Superior temporal gyrus (tissue), 1 donor: Measurements from ENCODE around the gene DNAI1.
"Not testable (repeated sequence)": the region's sequence is repeated elsewhere in the genome, so short reads cannot be mapped to it uniquely, and the experiment has no call there.

Experiments
- DNase-seq: peaks from one replicate; pipeline ENCODE4 v3.0.0-alpha.2; 2016; ENCODE audit errors: extremely low spot score

The DNAI1 gene

GRCh38 chr9:34458013-34458958, at the start of gene DNAI1, which contains the start of gene FAM219A:
Gene DNAI1, plus strand, starts transcription at chr9:34458805. Its CDS starts 201 bp downstream, at chr9:34459006.
Gene FAM219A, minus strand, starts transcription at chr9:34458570. Its CDS starts 307 bp downstream, at chr9:34458263.
- DNase-seq = peak; percentile 98

DNA sequence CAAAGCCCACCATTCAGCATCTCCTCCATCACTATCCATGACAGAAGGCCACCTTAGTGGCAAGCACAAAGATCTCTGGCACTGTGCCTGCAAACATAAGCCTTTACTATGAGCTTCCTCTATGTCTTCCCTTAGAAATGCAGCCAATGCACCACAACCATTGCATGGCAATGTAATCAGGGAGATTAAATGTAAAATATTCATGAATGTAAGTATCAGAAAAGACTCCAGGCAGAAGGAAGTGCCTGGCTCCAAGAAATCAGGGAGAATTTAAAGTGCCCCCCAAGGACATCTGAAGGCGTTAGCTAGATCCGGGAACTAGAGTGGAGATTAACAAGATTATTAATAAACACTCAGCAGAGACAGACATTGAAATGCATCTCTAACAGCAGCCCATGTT, 49.5 kb upstream of the DNAI1 start:
- DNase-seq = no peak

- no peak for DNase-seq
Observed at GRCh38 chr9:34412336-34412735, 46.3 kb upstream of the DNAI1 start.

GRCh38 chr9:34413231-34413852, 45.3 kb upstream of the DNAI1 start:
- peak; percentile 75 for DNase-seq

- no peak for DNase-seq
Observed at GRCh38 chr9:34417734-34418133, 40.9 kb upstream of the DNAI1 start.

DNA sequence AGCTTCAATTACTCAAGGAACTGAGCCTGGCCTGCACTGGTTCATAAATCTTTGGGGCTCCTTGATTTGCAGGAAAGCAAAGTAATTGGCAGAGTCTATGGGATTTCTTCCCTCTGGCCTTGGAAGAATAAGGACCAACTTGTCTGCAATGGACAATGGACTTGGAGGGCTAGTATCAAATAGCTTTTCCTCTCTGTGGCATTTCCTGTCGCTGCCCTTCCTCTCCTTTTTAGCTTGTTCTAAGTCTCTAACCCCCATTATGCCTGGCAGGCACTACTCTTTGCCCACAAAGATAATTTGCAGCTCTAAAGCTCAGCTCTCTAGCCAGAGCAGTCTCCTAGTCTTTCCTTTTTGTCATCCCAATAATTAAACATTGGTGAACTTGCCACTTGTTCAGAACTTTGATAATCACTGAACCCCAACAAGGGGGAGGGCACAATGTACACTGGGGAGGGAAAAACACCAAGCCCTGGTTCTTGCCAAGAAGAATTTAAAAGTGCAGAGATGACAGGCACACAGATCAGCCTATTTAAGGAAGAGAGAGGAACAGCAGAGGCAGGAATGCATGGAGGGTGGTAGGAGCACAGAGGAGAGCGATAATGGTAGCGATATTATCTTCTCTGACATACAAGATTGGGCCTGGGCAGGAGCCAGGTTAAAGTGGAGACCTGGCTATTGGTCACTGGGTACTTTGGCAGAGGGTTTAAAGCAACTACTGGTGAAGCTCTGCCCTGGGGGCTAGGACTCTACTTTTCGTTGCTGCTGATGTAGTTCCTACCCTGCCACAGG, 38.7 kb upstream of the DNAI1 start:
- DNase-seq = no peak

GRCh38 chr9:34426347-34427074, 32.1 kb upstream of the DNAI1 start:
- no peak for DNase-seq

DNA sequence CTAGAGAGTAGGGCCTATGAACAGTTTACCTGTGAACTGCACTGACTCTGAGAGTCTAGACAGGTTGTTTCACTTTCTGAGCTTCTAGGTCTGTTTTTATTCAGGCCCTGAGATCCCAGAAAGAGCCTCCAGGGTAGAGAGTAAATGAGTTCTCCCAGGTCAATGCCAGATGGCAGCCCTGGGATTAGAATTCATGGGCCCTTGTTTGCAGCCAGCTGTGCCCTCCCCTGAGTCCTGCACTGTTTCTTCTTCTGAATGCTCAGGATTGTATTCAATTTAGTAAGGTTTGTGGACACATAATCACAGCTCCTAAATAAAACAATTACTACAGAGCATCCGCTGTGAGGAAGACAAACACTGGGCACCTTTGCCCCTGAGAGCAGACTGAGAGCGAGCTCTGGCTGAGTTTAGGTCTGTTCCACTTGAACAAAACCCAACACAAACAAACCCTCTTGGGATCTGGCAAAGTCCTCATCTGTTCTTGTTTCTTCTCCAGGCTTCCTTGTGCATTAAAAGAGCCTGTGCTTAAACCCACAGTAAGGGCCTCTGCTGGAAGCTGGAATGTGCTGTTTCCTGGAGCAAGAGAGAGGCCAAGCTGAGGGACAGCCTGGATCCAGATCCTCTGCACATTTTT, 30.2 kb upstream of the DNAI1 start:
- no peak for DNase-seq

GRCh38 chr9:34430843-34431437, 27.7 kb upstream of the DNAI1 start:
- peak; percentile 69 for DNase-seq

GRCh38 chr9:34431667-34432066, 26.9 kb upstream of the DNAI1 start:
- DNase-seq = no peak

DNA sequence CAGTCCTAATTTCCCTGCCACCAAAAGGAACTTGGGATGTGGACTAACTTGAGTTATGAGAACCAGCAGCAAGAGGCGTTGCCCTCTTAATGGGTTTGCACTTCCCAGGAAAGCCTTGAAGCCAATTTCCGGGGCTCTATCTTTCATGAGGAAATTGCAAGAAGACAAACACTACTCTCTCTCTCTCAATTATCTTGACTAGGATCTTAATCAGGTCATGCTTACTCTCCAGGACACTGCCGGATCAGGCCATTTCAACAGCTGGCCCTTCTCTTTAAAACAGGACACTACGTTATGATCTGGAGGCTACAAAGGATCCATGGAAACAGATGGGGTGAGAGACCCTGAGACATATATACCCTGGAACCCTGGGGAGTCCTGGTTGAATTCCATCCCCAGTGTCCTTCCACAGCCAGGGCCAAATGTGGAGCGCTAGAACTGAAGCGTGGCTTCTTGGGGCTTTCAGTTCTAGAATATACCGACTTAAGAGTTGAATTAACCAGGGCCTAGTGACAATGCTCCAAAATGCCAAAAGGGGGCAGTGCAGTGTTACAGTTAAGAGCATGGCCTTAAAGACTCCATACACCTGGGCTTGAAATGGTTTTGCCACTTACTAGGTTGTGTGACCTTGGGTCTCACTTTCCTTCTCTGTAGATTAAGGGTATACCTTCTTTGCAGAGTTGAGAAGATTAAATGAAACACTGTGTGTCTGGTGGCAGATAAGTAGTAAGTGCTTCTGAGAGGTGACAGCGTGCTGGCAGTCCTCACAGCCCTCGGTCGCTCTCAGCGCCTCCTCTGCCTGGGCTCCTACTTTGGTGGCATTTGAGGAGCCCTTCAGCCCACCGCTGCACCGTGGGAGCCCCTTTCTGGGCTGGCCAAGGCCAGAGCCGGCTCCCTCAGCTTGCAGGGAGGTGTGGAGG, 21.3 kb upstream of the DNAI1 start:
- DNase-seq = peak; percentile 88

DNA sequence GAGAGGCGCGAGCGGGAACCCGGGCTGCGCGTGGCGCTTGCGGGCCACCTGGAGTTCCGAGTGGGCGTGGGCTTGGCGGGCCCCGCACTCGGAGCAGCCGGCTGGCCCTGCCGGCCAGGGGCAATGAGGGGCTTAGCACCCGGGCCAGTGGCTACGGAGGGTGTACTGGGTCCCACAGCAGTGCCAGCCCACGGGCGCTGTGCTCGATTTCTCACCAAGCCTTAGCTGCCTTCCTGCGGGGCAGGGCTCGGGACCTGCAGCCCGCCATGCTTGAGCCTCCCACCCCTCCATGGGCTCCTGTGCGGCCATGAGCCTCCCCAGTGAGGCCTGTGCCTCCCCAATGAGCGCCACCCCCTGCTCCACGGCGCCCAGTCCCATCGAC, 20.7 kb upstream of the DNAI1 start:
- not testable (repeated sequence) for DNase-seq

DNA sequence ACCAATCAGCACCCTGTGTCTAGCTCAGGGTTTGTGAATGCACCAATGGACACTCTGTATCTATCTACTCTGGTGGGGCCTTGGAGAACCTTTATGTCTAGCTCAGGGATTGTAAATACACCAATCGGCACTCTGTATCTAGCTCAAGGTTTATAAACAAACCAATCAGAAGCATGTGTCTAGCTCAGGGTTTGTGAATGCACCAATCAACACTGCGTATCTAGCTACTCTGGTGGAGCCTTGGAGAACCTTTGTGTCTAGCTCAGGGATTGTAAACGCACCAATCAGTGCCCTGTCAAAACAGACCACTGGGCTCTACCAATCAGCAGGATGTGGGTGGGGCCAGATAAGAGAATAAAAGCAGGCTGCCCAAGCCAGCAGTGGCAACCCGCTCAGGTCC, 20.1 kb upstream of the DNAI1 start:
- DNase-seq = not testable (repeated sequence)

DNA sequence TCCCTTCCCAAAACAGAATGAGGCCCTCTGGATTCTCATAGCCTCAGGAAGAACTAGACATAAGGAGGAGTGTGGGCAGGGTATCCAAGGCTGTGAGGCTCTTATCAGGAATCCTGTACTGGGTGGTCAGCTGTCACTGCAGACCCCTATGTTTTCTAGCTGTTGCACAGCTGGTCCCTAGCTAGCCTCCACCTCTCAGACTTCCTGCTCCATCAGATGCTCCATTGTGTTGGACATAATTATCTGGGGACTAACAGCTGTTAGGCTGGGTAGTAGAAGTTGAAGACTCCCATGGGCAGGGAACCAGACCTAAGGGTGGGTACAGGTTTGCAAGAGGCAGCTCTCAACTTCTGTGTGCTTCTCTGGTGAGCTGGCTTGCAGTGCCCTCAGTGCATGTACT, 18.6 kb upstream of the DNAI1 start:
- DNase-seq = no peak

DNA sequence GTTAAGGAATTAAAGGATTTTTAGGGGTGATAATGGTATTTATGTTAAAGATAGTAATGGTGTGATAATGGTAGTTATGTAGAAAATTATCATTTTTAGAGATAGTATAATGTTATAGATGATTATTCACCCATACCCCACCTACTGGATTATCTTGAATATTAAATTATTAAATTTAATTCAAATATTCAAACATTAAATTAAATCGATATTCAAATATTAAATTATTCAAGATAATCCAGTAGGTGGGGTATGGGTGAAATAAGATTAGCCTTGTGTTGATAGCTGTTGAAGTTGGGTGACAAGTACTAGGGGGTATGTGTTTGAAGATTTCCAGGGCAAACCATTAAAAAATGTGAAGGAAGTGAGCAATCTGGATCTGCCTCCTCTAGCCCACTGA, 15.8 kb upstream of the DNAI1 start:
- no peak for DNase-seq

- DNase-seq = no peak
Observed at GRCh38 chr9:34443533-34443932, 15.1 kb upstream of the DNAI1 start.

GRCh38 chr9:34443976-34444375, 14.6 kb upstream of the DNAI1 start:
- DNase-seq = no peak

DNA sequence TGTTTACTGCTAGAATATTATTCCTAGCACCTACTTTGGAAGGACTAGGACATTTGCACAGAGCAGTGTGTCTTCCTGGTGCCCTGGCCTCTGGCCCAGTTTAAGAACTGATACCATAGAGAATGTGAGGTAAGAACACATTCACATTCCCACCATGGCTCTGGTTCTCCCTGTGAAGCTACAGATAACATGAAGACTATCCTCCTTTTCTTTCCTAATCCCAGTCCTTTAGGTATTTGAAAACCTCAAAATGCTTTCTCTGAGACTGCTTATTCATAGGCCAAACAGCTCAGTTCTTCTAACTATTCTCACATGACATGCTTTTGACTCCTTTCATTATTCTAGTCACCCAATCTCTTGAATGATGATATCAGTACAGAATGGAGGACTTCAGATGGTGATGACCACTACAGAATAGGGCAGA, 12.1 kb upstream of the DNAI1 start:
- no peak for DNase-seq

GRCh38 chr9:34446951-34447350, 11.7 kb upstream of the DNAI1 start:
- no peak for DNase-seq
